Measurements from ENCODE around the gene CACNG5. TPM values are rescaled to one million over a fixed set of nuclear protein-coding genes. Genes with fewer than 3 reads are reported as not detected.

CACNG5 gene
- total RNA-seq, 2 donors from 2014 or later = 1.8 TPM; not detected in 1

GRCh38 chr17:66865151-66865550 is 30.2 kb downstream of the CACNG5 start:
- TF ChIP-seq CTCF (conservative IDR thresholded peaks at IDR 0.05) = no peak
- Mint-ChIP-seq H3K4me3 (no peak overlapping the region), H3K27me3 (ENCODE audit: insufficient read depth) (peaks cover 2% of the 10 kb centered on the region), H3K27ac (no peak overlapping the region), H3K9me3 (peaks cover 10% of the 10 kb centered on the region), H3K4me1 (no peaks in the 10 kb centered on the region), H3K36me3 (ENCODE audit: low read depth) (no peaks in the 10 kb centered on the region)
- WGBS, 2 experiments (ENCODE audit: insufficient coverage in 1 of 2, insufficient read length in 1 of 2) = 68 to 100% methylated on average over 1 of the region's 1 CpG
- Histone ChIP-seq H3K9me3 (ENCODE audit: control insufficient read depth, low read length) (no peaks in the 10 kb centered on the region), H3K27me3 (ENCODE audit: control insufficient read depth, insufficient read depth, low read length, poor library complexity, severe bottlenecking) (no peaks in the 10 kb centered on the region), H3K9ac (ENCODE audit: extremely low read depth, low read length, poor library complexity, severe bottlenecking) (no peak overlapping the region), H3K36me3 (ENCODE audit: control insufficient read depth, insufficient read depth, low read length) (no peaks in the 10 kb centered on the region), H3K4me1 (ENCODE audit: control insufficient read depth, insufficient read depth, low read length) (no peaks in the 10 kb centered on the region), H3K4me3 (ENCODE audit: low read length) (no peak overlapping the region), H3K27ac (ENCODE audit: low read depth, low read length) (no peak overlapping the region)
- no peak for DNase-seq

GRCh38 chr17:66873962-66874361 is 39.0 kb downstream of the CACNG5 start:
- Mint-ChIP-seq H3K4me1 (no peaks in the 10 kb centered on the region), H3K27ac (no peak overlapping the region), H3K36me3 (ENCODE audit: low read depth) (peaks cover 1% of the 10 kb centered on the region), H3K4me3 (no peak overlapping the region), H3K9me3 (peaks cover 8% of the 10 kb centered on the region), H3K27me3 (ENCODE audit: insufficient read depth) (no peaks in the 10 kb centered on the region)
- H3K9me3 ChIP-seq (ENCODE audit: control insufficient read depth, low read length) = peaks cover 2% of the 10 kb centered on the region
- H3K27me3 ChIP-seq (ENCODE audit: control insufficient read depth, insufficient read depth, low read length, poor library complexity, severe bottlenecking) = no peaks in the 10 kb centered on the region
- 90 to 100% methylated on average over 2 of the region's 2 CpGs for WGBS, 2 experiments (ENCODE audit: insufficient coverage in 1 of 2, insufficient read length in 1 of 2)
- no peak for TF ChIP-seq CTCF (conservative IDR thresholded peaks at IDR 0.05)
- H3K9ac ChIP-seq (ENCODE audit: extremely low read depth, low read length, poor library complexity, severe bottlenecking) = no peak overlapping the region
- H3K4me1 ChIP-seq (ENCODE audit: control insufficient read depth, insufficient read depth, low read length) = no peaks in the 10 kb centered on the region
- DNase-seq = no peak
- H3K27ac ChIP-seq (ENCODE audit: low read depth, low read length) = no peak overlapping the region
- no peaks in the 10 kb centered on the region for H3K36me3 ChIP-seq (ENCODE audit: control insufficient read depth, insufficient read depth, low read length)
- H3K4me3 ChIP-seq (ENCODE audit: low read length) = no peak overlapping the region

DNA sequence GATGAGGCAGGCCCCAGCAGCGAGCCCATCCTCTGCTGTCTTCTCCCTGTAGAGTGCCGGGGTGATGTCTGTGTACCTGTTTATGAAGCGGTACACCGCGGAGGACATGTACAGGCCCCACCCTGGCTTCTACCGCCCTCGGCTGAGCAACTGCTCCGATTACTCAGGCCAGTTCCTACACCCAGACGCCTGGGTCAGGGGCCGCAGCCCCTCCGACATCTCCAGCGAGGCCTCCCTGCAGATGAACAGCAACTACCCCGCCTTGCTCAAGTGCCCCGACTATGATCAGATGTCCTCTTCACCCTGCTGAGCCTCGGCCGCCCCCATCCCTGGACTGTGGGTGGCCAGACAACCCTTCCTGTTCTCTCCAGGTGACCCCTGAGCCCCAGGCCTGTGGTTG is 50.0 kb downstream of the CACNG5 start:
- WGBS, 2 experiments (ENCODE audit: insufficient coverage in 1 of 2, insufficient read length in 1 of 2) = 94 to 96% methylated on average over 13 to 16 of the region's 16 CpGs
- H3K27ac ChIP-seq (ENCODE audit: low read depth, low read length) = no peak overlapping the region
- H3K36me3 ChIP-seq (ENCODE audit: control insufficient read depth, insufficient read depth, low read length) = no peaks in the 10 kb centered on the region
- no peaks in the 10 kb centered on the region for H3K4me1 ChIP-seq (ENCODE audit: control insufficient read depth, insufficient read depth, low read length)
- Mint-ChIP-seq H3K27me3 (ENCODE audit: insufficient read depth) (peaks cover 7% of the 10 kb centered on the region), H3K27ac (no peak overlapping the region), H3K9me3 (peaks cover 28% of the 10 kb centered on the region), H3K4me3 (no peak overlapping the region), H3K36me3 (ENCODE audit: low read depth) (peaks cover 2% of the 10 kb centered on the region), H3K4me1 (no peaks in the 10 kb centered on the region)
- no peak overlapping the region for H3K9ac ChIP-seq (ENCODE audit: extremely low read depth, low read length, poor library complexity, severe bottlenecking)
- no peak for DNase-seq
- H3K4me3 ChIP-seq (ENCODE audit: low read length) = no peak overlapping the region
- H3K27me3 ChIP-seq (ENCODE audit: control insufficient read depth, insufficient read depth, low read length, poor library complexity, severe bottlenecking) = no peaks in the 10 kb centered on the region
- TF ChIP-seq CTCF (conservative IDR thresholded peaks at IDR 0.05) = no peak
- no peaks in the 10 kb centered on the region for H3K9me3 ChIP-seq (ENCODE audit: control insufficient read depth, low read length)
